Type B pancreatic cell (in vitro differentiated cells): Measurements from ENCODE around the gene HOXB8. TPM values are rescaled to one million over a fixed set of nuclear protein-coding genes. Genes with fewer than 3 reads are reported as not detected.

ENCODE experiments used
- DNase-seq: peaks from one replicate; pipeline ENCODE4 v3.0.0; 2021; ENCODE audit warnings: mixed read lengths; ENCODE audit not compliant: unreplicated experiment; ENCODE audit errors: extremely low spot score
- H3K27ac Mint-ChIP-seq: 2 replicates; pipeline ENCODE4 v1.8.0; 2021; ENCODE audit warnings: mild to moderate bottlenecking, mixed read lengths
- H3K27me3 Mint-ChIP-seq: 2 replicates; pipeline ENCODE4 v1.8.0; 2021; ENCODE audit warnings: mixed read lengths
- H3K36me3 Mint-ChIP-seq: 2 replicates; pipeline ENCODE4 v1.8.0; 2021; ENCODE audit warnings: mixed read lengths
- H3K4me1 Mint-ChIP-seq: one replicate; pipeline ENCODE4 v1.8.0; 2021; ENCODE audit warnings: mixed read lengths; ENCODE audit not compliant: unreplicated experiment
- H3K4me3 Mint-ChIP-seq: 2 replicates; pipeline ENCODE4 v1.8.0; 2021; ENCODE audit warnings: mild to moderate bottlenecking, mixed read lengths
- H3K9me3 Mint-ChIP-seq: 2 replicates; pipeline ENCODE4 v1.8.0; 2021; ENCODE audit warnings: mixed read lengths
- total RNA-seq: library from RNA; stranded (reverse); gene quantifications from 2 replicates; pipeline ENCODE4 v1.2.1, GENCODE V29; 2021; ENCODE audit warnings: low replicate concordance
- TF ChIP-seq, protein P1 (sequence below): fragments of 200-600 bp; sonication (generic); conservative IDR thresholded peaks from 2 replicates; pipeline ENCODE4 v1.5.0; 2021; ENCODE audit warnings: antibody characterized with exemption, mild to moderate bottlenecking

Gene HOXB8
- total RNA-seq, 1 donor from 2014 or later = 16.0 TPM

DNA sequence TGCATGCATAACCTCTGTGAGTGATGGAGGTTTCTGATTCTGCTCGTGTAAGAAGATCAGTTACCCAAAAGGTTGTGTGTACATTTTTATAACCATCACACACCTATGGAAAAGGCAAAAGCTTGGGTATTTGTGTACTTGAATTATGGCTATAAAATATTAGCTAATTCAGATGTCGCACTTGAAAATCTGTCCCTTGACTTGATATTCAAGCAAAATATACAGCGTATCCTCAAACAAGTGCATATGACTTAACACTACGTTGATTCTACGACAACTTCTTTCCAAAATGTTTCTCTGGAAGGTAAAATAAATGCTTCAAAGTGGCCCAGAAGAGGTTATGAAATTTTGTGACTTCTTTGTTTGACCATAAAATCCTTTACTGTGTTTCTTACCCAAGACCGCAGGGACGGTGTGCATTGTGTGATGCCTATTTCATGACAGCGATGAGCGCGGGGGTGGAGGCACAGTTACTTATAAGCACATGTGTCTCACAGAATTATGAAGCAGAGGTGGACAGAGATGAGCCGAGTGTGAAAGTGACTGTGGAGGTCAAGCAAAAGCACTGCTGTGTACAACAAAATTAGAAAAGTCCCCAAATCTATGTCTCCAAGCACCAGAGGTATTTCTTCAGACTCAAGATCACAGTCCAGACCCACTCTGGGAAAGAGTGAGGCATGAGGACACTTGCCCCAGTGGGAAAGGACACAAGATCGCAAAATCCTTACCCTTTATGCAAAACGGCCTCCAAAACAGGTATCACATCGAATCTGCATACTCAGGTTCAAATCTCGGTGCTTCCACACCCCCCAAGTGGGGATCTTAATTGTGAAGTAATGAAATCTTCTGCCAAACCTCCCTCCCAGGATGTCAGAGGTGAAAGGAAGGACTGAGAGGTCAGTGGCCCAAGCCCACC lies 15.2 kb upstream of the HOXB8 start:
- Mint-ChIP-seq H3K36me3 (no peaks in the 10 kb centered on the region), H3K27me3 (peaks cover 100% of the 10 kb centered on the region), H3K27ac (no peak overlapping the region), H3K4me1 (peaks cover 9% of the 10 kb centered on the region), H3K4me3 (no peak overlapping the region), H3K9me3 (no peaks in the 10 kb centered on the region)
- no peak for DNase-seq
- TF ChIP-seq, protein P1, sequence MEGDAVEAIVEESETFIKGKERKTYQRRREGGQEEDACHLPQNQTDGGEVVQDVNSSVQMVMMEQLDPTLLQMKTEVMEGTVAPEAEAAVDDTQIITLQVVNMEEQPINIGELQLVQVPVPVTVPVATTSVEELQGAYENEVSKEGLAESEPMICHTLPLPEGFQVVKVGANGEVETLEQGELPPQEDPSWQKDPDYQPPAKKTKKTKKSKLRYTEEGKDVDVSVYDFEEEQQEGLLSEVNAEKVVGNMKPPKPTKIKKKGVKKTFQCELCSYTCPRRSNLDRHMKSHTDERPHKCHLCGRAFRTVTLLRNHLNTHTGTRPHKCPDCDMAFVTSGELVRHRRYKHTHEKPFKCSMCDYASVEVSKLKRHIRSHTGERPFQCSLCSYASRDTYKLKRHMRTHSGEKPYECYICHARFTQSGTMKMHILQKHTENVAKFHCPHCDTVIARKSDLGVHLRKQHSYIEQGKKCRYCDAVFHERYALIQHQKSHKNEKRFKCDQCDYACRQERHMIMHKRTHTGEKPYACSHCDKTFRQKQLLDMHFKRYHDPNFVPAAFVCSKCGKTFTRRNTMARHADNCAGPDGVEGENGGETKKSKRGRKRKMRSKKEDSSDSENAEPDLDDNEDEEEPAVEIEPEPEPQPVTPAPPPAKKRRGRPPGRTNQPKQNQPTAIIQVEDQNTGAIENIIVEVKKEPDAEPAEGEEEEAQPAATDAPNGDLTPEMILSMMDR = no peak

DNA sequence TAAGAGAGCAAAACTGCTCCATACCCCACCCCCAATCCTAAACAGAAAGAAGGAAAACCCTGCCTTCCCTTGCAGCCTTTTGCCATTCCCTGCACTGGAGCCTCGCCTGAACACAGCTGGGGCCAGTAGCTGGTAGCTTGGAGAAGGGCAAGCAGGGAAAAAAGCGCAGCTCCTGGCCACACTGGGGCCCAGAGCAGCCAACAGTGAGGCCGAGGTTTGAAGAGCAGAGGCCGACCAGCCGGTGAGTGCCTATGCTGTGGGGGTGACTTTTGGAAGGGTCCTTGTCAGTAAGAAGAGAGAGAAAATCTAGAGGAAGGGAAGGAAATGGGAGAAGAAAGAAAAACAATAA lies 14.3 kb upstream of the HOXB8 start:
- Mint-ChIP-seq H3K4me3 (peak overlapping the region; percentile 8), H3K36me3 (no peaks in the 10 kb centered on the region), H3K9me3 (no peaks in the 10 kb centered on the region), H3K27me3 (peaks cover 98% of the 10 kb centered on the region), H3K4me1 (peaks cover 9% of the 10 kb centered on the region), H3K27ac (no peak overlapping the region)
- TF ChIP-seq, protein P1 = no peak
- DNase-seq = no peak

DNA sequence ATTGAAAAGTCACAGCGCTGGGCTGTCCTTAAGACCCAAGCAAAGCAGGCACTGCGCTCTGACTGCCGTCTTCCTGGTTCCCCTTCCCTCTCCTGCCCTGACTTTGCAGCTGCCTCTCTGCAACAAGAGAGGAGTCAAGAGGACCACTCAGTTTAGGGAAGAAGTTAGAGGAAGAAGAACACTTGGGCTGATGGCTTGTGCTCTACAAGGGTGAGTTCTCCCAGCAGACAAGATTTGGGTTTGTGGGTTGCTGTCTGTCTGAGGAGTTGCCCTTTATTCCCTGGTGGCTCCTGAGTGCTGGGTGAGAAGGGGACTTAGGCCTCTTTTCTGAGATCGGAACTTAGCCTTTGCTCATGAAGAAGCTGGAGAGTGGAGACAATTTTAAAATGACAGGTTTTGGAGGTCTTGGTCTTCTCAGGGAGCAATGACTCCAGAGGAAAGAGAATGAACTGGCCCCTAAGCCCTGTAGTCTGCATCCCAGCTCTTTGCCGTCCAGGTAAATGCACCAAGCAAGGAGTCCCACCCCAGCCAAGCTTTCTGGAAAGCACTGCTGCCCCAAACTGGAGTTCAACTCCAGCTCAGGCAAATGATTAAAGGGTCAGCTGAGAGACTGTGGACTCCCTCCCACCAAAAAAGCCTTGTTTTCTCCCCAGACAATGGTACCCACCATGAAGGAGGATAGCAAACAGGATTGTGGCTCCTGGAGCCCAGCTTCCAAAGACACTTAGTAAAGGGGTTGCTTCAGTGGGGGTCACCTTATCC lies 13.7 kb upstream of the HOXB8 start:
- no peak for DNase-seq
- Mint-ChIP-seq H3K36me3 (no peaks in the 10 kb centered on the region), H3K4me3 (peak overlapping the region; percentile 8), H3K27me3 (peaks cover 98% of the 10 kb centered on the region), H3K27ac (no peak overlapping the region), H3K9me3 (no peaks in the 10 kb centered on the region), H3K4me1 (peaks cover 9% of the 10 kb centered on the region)
- TF ChIP-seq, protein P1 = no peak

DNA sequence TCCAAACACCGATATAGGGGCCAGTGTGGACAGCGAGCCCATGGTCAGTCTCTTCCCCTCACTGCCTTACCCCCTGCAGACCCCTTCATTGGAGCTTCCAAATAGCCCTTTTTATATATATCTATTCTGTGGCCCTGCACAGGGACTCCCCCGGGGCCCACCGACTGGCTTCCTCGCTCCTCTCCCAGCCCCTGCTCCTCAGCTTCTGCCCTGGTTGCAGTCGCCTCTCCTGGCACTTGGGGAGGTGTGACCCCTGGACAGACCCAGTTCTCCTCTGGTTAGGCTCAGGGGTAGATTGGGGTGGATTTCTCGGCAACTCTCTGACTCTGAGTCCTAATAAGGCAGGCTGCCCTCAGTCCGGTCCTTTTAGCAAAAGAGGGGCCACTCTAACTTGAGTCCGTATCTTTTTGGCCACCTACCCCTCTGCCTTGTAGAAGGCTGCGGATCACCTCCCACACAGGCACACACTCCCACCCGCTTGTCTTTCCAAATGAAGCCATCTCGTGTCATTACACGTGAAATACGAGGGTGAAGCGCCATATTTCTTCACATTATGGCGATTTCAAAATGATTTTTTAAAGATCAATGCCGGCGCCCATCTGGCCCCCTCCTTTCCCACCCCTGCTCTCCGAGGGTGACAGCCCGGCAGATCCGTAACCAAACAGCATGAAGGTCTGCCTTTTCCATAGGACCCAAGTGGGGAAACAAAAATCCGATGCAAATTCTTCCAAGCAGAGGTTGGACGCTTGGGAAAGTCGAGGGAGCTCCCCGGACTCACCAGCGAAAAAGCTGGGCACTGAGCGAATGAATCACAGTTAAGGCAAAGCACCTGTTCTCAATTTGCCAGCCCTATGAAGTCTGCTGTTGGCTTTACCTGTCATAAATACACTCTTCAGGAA lies 12.8 kb upstream of the HOXB8 start:
- H3K4me3 Mint-ChIP-seq = peak overlapping the region; percentile 34
- H3K9me3 Mint-ChIP-seq = no peaks in the 10 kb centered on the region
- no peak overlapping the region for H3K27ac Mint-ChIP-seq
- no peak for DNase-seq
- no peaks in the 10 kb centered on the region for H3K36me3 Mint-ChIP-seq
- TF ChIP-seq, protein P1 = no peak
- H3K4me1 Mint-ChIP-seq = peaks cover 8% of the 10 kb centered on the region
- H3K27me3 Mint-ChIP-seq = peaks cover 98% of the 10 kb centered on the region

DNA sequence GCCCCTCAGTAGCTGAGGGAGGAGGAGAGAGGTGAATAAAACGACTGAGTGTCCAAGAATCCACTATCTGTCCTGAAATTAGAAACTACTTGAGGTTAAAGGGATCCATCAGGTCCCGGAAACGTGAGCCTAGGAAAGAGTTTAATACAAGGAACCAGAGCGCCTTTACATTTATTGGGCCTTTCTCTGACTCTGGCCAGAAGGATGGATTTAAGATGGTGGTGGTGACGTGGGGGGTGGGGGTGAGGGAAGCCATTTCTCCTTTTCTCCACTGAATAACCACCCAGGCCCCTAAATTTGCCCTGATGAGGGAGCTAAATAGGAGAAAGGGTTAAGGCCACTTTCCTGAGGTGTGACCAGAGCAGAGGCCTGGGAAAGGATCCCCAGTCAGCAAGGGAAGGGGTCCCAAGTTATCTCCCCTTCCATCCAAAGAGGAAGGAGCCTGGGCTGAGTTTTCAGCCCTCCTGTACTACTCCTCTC lies 12.1 kb upstream of the HOXB8 start:
- no peak for DNase-seq

More for the DNA sequence above, 12.1 kb upstream of the HOXB8 start:
- H3K9me3 Mint-ChIP-seq = no peaks in the 10 kb centered on the region
- H3K4me1 Mint-ChIP-seq = peaks cover 6% of the 10 kb centered on the region
- no peaks in the 10 kb centered on the region for H3K36me3 Mint-ChIP-seq
- TF ChIP-seq, protein P1 = no peak
- peaks cover 98% of the 10 kb centered on the region for H3K27me3 Mint-ChIP-seq
- H3K27ac Mint-ChIP-seq = no peak overlapping the region
- H3K4me3 Mint-ChIP-seq = peak overlapping the region; percentile 62
